WTC11 (cell line): ENCODE data around the gene IST1.

Source experiments
- IRF1 ChIP-seq: sonication (generic); formaldehyde crosslinking; IDR thresholded peaks from 2 replicates; pipeline ENCODE4 v1.8.0; 2023; ENCODE audit warnings: missing genetic modification reagents
- IRF2 ChIP-seq: sonication (generic); formaldehyde crosslinking; IDR thresholded peaks from 2 replicates; pipeline ENCODE4 v1.8.0; 2022; ENCODE audit warnings: low read depth, missing genetic modification reagents, borderline replicate concordance
- SMAD3 ChIP-seq: sonication (generic); formaldehyde crosslinking; IDR thresholded peaks from 2 replicates; pipeline ENCODE4 v1.8.0; 2022; ENCODE audit warnings: missing genetic modification reagents, mild to moderate bottlenecking, borderline replicate concordance
- SP1 ChIP-seq: sonication (generic); formaldehyde crosslinking; conservative IDR thresholded peaks from 2 replicates; pipeline ENCODE4 v1.8.1; 2022; ENCODE audit warnings: missing genetic modification reagents
- ZNF138 ChIP-seq: sonication (generic); formaldehyde crosslinking; conservative IDR thresholded peaks from 2 replicates; pipeline ENCODE4 v1.8.1; 2022; ENCODE audit warnings: mild to moderate bottlenecking, moderate library complexity, missing genetic modification reagents
- ZNF396 ChIP-seq: fragments of 250-450 bp; sonication (Bioruptor Pico); IDR thresholded peaks from 2 replicates; pipeline ENCODE4 v1.8.0; 2021; ENCODE audit warnings: mild to moderate bottlenecking, moderate library complexity, borderline replicate concordance
- TF ChIP-seq, protein P1 (sequence below): fragments of 200-600 bp; IDR thresholded peaks from 2 replicates; pipeline ENCODE4 v1.8.0; 2022; ENCODE audit warnings: antibody characterized with exemption

- TF ChIP-seq SMAD3 (CRISPR knock-in tag) (no peak), ZNF138 (CRISPR knock-in tag) (no peak), IRF1 (CRISPR knock-in tag) (no peak), IRF2 (CRISPR knock-in tag) (no peak), SP1 (CRISPR knock-in tag) (no peak), ZNF396 (CRISPR knock-in tag) (no peak)
- TF ChIP-seq, protein P1, sequence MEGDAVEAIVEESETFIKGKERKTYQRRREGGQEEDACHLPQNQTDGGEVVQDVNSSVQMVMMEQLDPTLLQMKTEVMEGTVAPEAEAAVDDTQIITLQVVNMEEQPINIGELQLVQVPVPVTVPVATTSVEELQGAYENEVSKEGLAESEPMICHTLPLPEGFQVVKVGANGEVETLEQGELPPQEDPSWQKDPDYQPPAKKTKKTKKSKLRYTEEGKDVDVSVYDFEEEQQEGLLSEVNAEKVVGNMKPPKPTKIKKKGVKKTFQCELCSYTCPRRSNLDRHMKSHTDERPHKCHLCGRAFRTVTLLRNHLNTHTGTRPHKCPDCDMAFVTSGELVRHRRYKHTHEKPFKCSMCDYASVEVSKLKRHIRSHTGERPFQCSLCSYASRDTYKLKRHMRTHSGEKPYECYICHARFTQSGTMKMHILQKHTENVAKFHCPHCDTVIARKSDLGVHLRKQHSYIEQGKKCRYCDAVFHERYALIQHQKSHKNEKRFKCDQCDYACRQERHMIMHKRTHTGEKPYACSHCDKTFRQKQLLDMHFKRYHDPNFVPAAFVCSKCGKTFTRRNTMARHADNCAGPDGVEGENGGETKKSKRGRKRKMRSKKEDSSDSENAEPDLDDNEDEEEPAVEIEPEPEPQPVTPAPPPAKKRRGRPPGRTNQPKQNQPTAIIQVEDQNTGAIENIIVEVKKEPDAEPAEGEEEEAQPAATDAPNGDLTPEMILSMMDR = no peak
Observed at GRCh38 chr16:71963125-71963875, 68.0 kb downstream of the IST1 start.
